GM18505 (cell line): ENCODE measurements around the gene ANKRD33.
"Not testable (repeated sequence)": the region's sequence is repeated elsewhere in the genome, so short reads cannot be mapped to it uniquely, and the experiment has no call there.

ENCODE experiments used
- ATAC-seq: cut with Tn5 transposase; IDR thresholded peaks from one replicate; pipeline ENCODE4 v1.9.1; 2021; ENCODE audit not compliant: unreplicated experiment
- POLR2A ChIP-seq: IDR thresholded peaks from 4 replicates; pipeline ENCODE4 v1.6.1; 2011; ENCODE audit warnings: borderline replicate concordance; ENCODE audit not compliant: insufficient read depth, insufficient read length; ENCODE audit errors: extremely low read depth

ANKRD33 gene

DNA sequence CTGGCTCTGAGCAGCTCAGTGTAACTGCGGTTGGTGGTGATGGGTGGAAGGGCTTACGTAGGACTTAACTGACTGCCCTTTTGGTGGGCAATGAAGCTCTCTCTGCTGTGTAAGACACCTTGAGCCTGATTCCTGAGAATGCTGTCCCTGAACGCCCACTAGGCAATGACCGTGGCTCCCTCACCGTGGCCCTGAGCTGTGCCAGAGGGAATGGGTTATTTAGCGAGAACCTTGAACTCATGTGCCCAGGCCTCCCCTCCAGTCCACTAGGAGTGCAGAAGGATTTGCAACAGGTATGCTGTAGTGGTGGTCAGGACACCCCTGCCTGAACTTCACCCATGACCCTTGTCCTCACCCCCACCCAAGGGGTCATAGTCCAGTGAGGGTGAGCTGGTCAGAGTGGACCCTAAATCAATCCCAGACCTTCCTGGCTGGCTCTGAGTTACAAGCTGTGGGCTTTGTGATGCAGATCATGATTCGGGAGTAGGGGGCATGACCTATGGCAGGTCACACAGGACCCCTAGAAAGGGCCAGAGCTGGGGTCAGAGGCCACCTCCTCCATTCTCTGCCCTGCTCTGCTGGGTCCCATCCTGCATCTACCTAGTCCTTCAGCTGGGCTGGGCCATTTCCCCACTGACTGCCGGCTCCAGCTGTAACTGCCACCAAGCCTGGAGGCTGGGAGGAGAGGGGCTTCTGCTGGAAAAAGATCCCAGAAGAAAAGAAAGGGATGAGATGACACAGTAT is 14.5 kb upstream of the ANKRD33 start:
- TF ChIP-seq POLR2A, result no peak
- no peak for ATAC-seq

DNA sequence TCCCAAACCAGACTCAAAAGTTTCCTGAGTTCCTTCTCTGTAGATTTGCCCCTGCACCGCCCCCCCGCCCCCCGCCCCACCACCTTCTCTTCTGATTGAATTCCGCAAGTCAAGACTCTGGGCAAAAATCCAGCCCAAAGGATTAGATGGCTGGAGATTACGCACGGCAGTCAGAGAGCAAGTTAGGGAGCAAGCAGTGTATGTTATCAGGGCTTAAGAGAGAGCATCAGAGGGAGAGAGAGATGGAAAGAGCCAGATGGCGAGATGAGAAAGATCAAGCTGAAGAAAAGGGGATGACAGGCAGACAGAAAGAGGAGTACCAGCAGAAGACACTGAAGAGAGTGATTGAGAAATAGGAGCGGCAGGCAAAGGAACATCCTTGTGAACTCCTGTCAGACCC is 13.9 kb upstream of the ANKRD33 start:
- ATAC-seq, result no peak
- TF ChIP-seq POLR2A, result no peak

GRCh38 chr12:51874486-51874885 is 13.4 kb upstream of the ANKRD33 start:
- no peak for ATAC-seq
- no peak for TF ChIP-seq POLR2A

DNA sequence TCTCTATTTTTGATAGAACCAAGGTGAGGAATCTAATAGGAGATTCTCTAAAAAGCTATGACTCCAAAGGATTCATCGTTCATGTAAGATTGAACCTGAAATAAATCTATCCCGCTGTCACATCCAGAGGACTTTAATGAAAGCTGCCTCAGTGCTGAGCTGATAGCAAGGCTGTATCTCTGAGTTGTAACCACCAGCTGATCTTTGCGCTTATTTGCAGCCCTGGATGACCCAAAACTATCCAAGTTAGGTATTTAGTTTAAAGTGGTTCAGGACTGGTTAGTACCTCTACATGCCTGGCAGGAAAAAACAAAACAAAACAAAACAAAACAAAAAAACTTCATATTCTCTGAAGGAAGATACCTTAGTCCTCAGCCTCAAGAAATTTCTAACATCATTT is 8.8 kb upstream of the ANKRD33 start:
- no peak for ATAC-seq
- TF ChIP-seq POLR2A, result no peak

- TF ChIP-seq POLR2A, result no peak
- ATAC-seq, result no peak
These were observed 4.6 kb upstream of the ANKRD33 start for GRCh38 chr12:51883295-51883694.

- ATAC-seq, result no peak
- no peak for TF ChIP-seq POLR2A
These were observed 3.8 kb upstream of the ANKRD33 start for GRCh38 chr12:51883998-51884675.

GRCh38 chr12:51884676-51885229 is 3.1 kb upstream of the ANKRD33 start:
- no peak for ATAC-seq
- no peak for TF ChIP-seq POLR2A

GRCh38 chr12:51885294-51886020 is 2.4 kb upstream of the ANKRD33 start:
- not testable (repeated sequence) for ATAC-seq

- no peak for ATAC-seq
- TF ChIP-seq POLR2A, result no peak
These were observed 1.7 kb upstream of the ANKRD33 start for GRCh38 chr12:51886021-51886710.

DNA sequence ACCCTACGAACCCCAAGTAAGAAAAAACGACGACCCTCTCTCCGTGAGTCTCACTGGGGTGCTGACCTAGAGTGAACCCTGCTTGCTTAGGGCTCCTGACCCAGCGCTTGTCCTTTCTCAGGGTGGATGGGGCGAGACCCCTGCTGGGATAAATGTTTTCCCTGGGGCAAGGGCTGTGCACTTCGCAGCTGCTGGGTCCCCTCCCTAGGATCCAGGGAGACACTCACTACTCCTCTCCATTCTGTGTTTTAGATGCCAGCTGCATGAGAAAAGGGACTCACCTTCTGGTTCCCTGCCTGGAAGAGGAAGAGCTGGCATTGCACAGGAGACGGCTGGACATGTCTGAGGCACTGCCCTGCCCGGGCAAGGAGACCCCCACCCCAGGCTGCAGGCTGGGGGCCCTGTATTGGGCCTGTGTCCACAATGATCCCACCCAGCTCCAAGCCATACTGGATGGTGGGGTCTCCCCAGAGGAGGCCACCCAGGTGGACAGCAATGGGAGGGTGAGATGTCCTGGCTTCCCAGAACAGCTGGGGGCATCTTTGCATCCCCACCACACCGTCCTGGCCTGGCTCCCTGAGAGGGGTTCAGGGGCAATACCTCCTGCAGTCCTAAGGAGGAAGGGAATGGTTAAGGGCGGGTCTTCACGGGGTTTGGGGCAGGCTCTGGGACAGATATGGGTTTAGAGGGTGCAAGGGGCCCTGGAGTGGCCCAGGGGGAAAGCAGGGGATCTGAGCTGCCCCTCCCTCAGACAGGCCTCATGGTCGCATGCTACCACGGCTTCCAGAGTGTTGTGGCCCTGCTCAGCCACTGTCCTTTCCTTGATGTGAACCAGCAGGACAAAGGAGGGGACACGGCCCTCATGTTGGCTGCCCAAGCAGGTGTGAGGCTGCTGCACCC is 663 bp downstream of the ANKRD33 start:
- no peak for TF ChIP-seq POLR2A
- ATAC-seq, result no peak

DNA sequence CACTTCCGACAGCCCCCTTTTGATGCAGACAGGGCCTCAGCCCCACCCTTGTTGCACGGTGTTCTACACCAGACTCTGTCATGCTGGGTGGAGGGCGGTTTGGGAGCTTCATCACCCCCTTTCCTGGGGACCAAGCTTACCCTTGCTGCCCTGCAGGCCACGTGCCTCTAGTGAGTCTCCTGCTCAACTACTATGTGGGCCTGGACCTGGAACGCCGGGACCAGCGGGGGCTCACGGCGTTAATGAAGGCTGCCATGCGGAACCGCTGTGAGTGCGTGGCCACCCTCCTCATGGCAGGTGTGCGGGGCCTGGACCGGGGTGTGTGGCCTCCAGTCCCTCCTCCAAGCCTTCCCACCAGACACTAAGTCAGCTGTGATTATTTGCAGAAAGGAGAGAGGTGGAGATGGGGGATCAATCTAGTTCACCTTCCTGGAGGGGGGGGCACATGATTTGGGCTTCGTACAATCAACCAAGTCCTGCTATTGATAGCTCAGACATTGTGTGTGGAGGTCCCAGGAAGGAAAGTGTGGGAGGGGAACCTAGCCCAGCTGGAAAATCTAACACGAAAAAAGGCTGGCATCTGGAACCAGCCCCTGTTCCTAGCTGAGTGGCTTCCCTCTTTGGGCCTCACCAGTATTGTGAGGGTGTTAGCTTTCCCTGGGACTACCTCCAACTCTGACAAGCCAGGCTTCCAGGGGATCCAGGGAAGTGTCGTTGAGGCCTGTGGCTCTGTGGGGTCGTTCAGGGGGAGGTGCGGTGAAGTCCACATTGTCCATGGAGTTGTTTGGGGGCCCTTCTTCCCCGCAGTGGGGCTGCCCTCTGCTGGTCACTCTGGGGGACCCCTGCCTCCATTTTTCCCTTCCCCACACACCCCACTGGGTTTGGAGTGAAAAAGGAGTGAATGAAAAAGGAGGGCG is 1.6 kb downstream of the ANKRD33 start:
- TF ChIP-seq POLR2A, result no peak
- no peak for ATAC-seq
